DND-41 (cell line): ENCODE data around the gene ZNF283.
"Not testable (repeated sequence)": the region's sequence is repeated elsewhere in the genome, so short reads cannot be mapped to it uniquely, and the experiment has no call there.

Experiments used
- ATAC-seq: fragments of 200-7000 bp; cut with Tn5 transposase; 3 replicates; pipeline ENCODE4 v1.9.1; 2021; ENCODE audit warnings: low read depth; ENCODE audit not compliant: insufficient read depth
- DNase-seq: peaks from one replicate; pipeline ENCODE4 v3.0.0-alpha.2; 2020
- H2AFZ ChIP-seq: 2 replicates; pipeline ENCODE4 v1.6.0; 2012; ENCODE audit warnings: low read depth, low read length
- H3K27ac ChIP-seq: 2 replicates; pipeline ENCODE4 v1.5.1; 2012; ENCODE audit warnings: low read length, inconsistent platforms
- H3K27me3 ChIP-seq: fragments of 200-600 bp; sonication (generic); 2 replicates; pipeline ENCODE4 v1.6.0; 2012; ENCODE audit warnings: low read length, mild to moderate bottlenecking, inconsistent platforms; ENCODE audit not compliant: insufficient read depth, poor library complexity
- H3K36me3 ChIP-seq: 2 replicates; pipeline ENCODE4 v1.5.1; 2012; ENCODE audit warnings: low read length, inconsistent platforms; ENCODE audit not compliant: insufficient read depth
- H3K4me1 ChIP-seq: 2 replicates; pipeline ENCODE4 v1.5.1; 2012; ENCODE audit warnings: mild to moderate bottlenecking, low read length; ENCODE audit not compliant: insufficient read depth
- H3K4me2 ChIP-seq: 2 replicates; pipeline ENCODE4 v1.6.0; 2012; ENCODE audit warnings: mild to moderate bottlenecking, moderate library complexity, low read length, inconsistent platforms; ENCODE audit not compliant: insufficient read depth
- H3K4me3 ChIP-seq, 2 experiments: fragments of 200-600 bp in 1 of 2; shearing (Covaris generic) in 1 of 2; 2 replicates each; pipeline ENCODE4 v1.5.1; 2012 to 2016; ENCODE audit warnings: inconsistent platforms in 2 of 2, low read length in 2 of 2, mild to moderate bottlenecking in 2 of 2, low read depth in 1 of 2, moderate library complexity in 1 of 2
- H3K79me2 ChIP-seq: 2 replicates; pipeline ENCODE4 v1.6.0; 2012; ENCODE audit warnings: low read length, inconsistent platforms; ENCODE audit not compliant: insufficient read depth
- H3K9ac ChIP-seq: 2 replicates; pipeline ENCODE4 v1.6.0; 2012; ENCODE audit warnings: low read depth, mild to moderate bottlenecking, inconsistent platforms, low read length, moderate library complexity
- H3K9me3 ChIP-seq: 2 replicates; pipeline ENCODE4 v1.5.1; 2012; ENCODE audit warnings: low read length, moderate library complexity, mild to moderate bottlenecking, inconsistent platforms; ENCODE audit not compliant: insufficient read depth, severe bottlenecking
- H4K20me1 ChIP-seq: 2 replicates; pipeline ENCODE4 v1.6.0; 2012; ENCODE audit warnings: low read length; ENCODE audit not compliant: insufficient read depth
- CTCF ChIP-seq: IDR thresholded peaks from 2 replicates; pipeline ENCODE4 v1.5.1; 2012; ENCODE audit warnings: borderline replicate concordance, low read length, moderate library complexity, mild to moderate bottlenecking; ENCODE audit not compliant: poor library complexity, severe bottlenecking; ENCODE audit errors: extremely low read depth
- EZH2 ChIP-seq: IDR thresholded peaks from 3 replicates; pipeline ENCODE4 v1.6.1; 2012; ENCODE audit warnings: borderline replicate concordance, low read depth, mild to moderate bottlenecking, moderate library complexity, low read length, inconsistent platforms; ENCODE audit not compliant: severe bottlenecking

Gene ZNF283

GRCh38 chr19:43812259-43812658, 14.9 kb upstream of the ZNF283 start:
- no peaks in the 10 kb centered on the region for H4K20me1 ChIP-seq
- H3K27me3 ChIP-seq: no peaks in the 10 kb centered on the region
- no peak overlapping the region for H3K4me3 ChIP-seq
- no peaks in the 10 kb centered on the region for H3K79me2 ChIP-seq
- H3K4me1 ChIP-seq: no peaks in the 10 kb centered on the region
- no peak overlapping the region for H3K27ac ChIP-seq
- ATAC-seq (no peak), DNase-seq (no peak)
- no peak overlapping the region for H3K9ac ChIP-seq
- H2AFZ ChIP-seq: no peak overlapping the region
- TF ChIP-seq CTCF (no peak), EZH2 (no peak)
- H3K4me2 ChIP-seq: no peak overlapping the region
- no peaks in the 10 kb centered on the region for H3K9me3 ChIP-seq
- no peaks in the 10 kb centered on the region for H3K36me3 ChIP-seq

DNA sequence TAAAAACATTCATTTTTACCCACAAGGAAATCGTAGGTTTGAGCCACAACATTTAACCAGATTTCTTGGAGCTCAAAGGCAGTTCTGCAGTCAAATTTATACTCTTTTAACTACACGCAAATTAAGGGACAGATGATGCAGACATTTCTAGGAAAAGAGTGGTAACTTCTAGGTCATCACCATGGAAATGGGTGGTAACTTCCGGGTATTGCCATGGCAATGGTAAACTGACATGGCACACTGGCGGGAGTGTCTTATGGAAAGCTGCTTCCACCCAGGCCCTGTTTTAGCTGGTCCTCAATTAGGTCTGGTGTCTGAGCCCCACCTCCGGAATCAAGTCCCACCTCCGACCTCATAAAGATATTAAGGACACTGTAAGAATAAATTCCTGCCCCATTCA, 14.4 kb upstream of the ZNF283 start:
- no peak overlapping the region for H3K9ac ChIP-seq
- no peaks in the 10 kb centered on the region for H3K27me3 ChIP-seq
- TF ChIP-seq CTCF: no peak
- TF ChIP-seq EZH2: no peak
- ATAC-seq (no peak), DNase-seq (no peak)
- H3K27ac ChIP-seq: no peak overlapping the region
- H3K9me3 ChIP-seq: no peaks in the 10 kb centered on the region
- H4K20me1 ChIP-seq: no peaks in the 10 kb centered on the region
- H3K4me2 ChIP-seq: no peak overlapping the region
- no peaks in the 10 kb centered on the region for H3K4me1 ChIP-seq
- H3K79me2 ChIP-seq: no peaks in the 10 kb centered on the region
- H3K36me3 ChIP-seq: no peaks in the 10 kb centered on the region
- no peak overlapping the region for H2AFZ ChIP-seq
- H3K4me3 ChIP-seq: no peak overlapping the region

GRCh38 chr19:43814663-43815352, 12.3 kb upstream of the ZNF283 start:
- ATAC-seq (no peak), DNase-seq (no peak)
- TF ChIP-seq CTCF: no peak
- no peak overlapping the region for H2AFZ ChIP-seq
- no peaks in the 10 kb centered on the region for H3K79me2 ChIP-seq
- no peak overlapping the region for H3K4me2 ChIP-seq
- H3K36me3 ChIP-seq: no peaks in the 10 kb centered on the region
- H3K4me3 ChIP-seq: no peak overlapping the region
- H3K9ac ChIP-seq: no peak overlapping the region
- H3K9me3 ChIP-seq: no peaks in the 10 kb centered on the region
- H3K4me1 ChIP-seq: no peaks in the 10 kb centered on the region
- no peaks in the 10 kb centered on the region for H4K20me1 ChIP-seq
- no peaks in the 10 kb centered on the region for H3K27me3 ChIP-seq
- H3K27ac ChIP-seq: no peak overlapping the region

DNA sequence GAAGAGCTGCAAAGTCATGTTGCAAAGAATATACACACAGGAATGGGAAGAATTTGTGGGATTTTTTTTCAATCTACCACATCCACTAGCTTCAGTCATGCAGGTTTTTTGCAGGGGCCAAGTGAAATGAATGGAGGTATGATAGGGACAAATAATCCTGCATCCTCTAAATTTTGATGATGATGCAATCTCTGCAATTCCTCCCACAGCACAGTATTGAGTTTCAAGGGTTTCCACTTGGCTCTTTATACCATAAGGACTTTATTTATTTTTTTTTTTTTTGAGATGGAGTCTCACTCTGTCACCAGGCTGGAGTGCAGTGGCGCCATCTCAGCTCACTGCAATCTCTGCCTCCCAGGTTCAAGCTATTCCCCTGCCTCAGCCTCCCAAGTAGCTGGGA, 9.7 kb upstream of the ZNF283 start:
- DNase-seq, H3K4me3 ChIP-seq, H2AFZ ChIP-seq, H3K27ac ChIP-seq, H3K79me2 ChIP-seq, H3K27me3 ChIP-seq, H3K36me3 ChIP-seq, ATAC-seq, H3K9me3 ChIP-seq, H3K4me1 ChIP-seq, H4K20me1 ChIP-seq, H3K4me2 ChIP-seq, H3K9ac ChIP-seq: not testable (repeated sequence)
